ENCODE measurements around the gene ADTRP.

The ADTRP gene

GRCh38 chr6:11778648-11779328 is at the start of gene ADTRP:
TSS of gene ADTRP (minus strand) at chr6:11778803. CDS start at chr6:11778759, 44 bp downstream.
- no peak for DNase-seq

- no peak for DNase-seq
Measured at GRCh38 chr6:11826779-11827178, 48.2 kb upstream of the ADTRP start.

GRCh38 chr6:11824986-11825385 is 46.4 kb upstream of the ADTRP start:
- DNase-seq, result no peak

GRCh38 chr6:11822346-11822745 is 43.7 kb upstream of the ADTRP start:
- DNase-seq, result no peak

- no peak for DNase-seq
Measured at GRCh38 chr6:11821781-11822180, 43.2 kb upstream of the ADTRP start.

GRCh38 chr6:11820821-11821220 is 42.2 kb upstream of the ADTRP start:
- DNase-seq, result peak; percentile 21

GRCh38 chr6:11819486-11819885 is 40.9 kb upstream of the ADTRP start:
- no peak for DNase-seq

- no peak for DNase-seq
Measured at GRCh38 chr6:11815231-11815630, 36.6 kb upstream of the ADTRP start.

GRCh38 chr6:11814819-11815218 is 36.2 kb upstream of the ADTRP start:
- DNase-seq, result no peak

GRCh38 chr6:11814106-11814505 is 35.5 kb upstream of the ADTRP start:
- DNase-seq, result no peak

GRCh38 chr6:11813606-11814005 is 35.0 kb upstream of the ADTRP start:
- no peak for DNase-seq

GRCh38 chr6:11812951-11813350 is 34.3 kb upstream of the ADTRP start:
- no peak for DNase-seq

- DNase-seq, result no peak
Measured at GRCh38 chr6:11812439-11812838, 33.8 kb upstream of the ADTRP start.

- no peak for DNase-seq
Measured at GRCh38 chr6:11811644-11812264, 33.2 kb upstream of the ADTRP start.

GRCh38 chr6:11810854-11811643 is 32.4 kb upstream of the ADTRP start:
- no peak for DNase-seq

GRCh38 chr6:11810039-11810541 is 31.5 kb upstream of the ADTRP start:
- DNase-seq, result no peak

GRCh38 chr6:11808054-11808453 is 29.5 kb upstream of the ADTRP start:
- DNase-seq, result peak; percentile 12

GRCh38 chr6:11806561-11807317 is 28.1 kb upstream of the ADTRP start:
- no peak for DNase-seq

GRCh38 chr6:11805259-11806053 is 26.9 kb upstream of the ADTRP start:
- DNase-seq, result no peak

GRCh38 chr6:11804701-11805100 is 26.1 kb upstream of the ADTRP start:
- DNase-seq, result no peak

- peak; percentile 89 for DNase-seq
Measured at GRCh38 chr6:11804135-11804534, 25.5 kb upstream of the ADTRP start.

GRCh38 chr6:11803591-11803971 is 25.0 kb upstream of the ADTRP start:
- no peak for DNase-seq

All from MV-4-11 (cell line).